ENCODE data around the gene ABL1. TPM values are rescaled to one million over a fixed set of nuclear protein-coding genes. Genes with fewer than 3 reads are reported as not detected.

Gene ABL1
- total and polyA plus RNA-seq, 7 donors: 15.5 to 41.0 (median 31.2) TPM

- H3K36me3 ChIP-seq (ENCODE audit: insufficient read depth in 1 of 2, low read depth in 1 of 2): no peaks in the 10 kb centered on the region
- TF ChIP-seq CTCF (IDR thresholded peaks at IDR 0.05): no peak
- H3K4me1 ChIP-seq: no peaks in the 10 kb centered on the region
- no peak overlapping the region for H3K4me3 ChIP-seq
- DNase-seq (no peak), ATAC-seq (no peak)
- H3K27me3 ChIP-seq (ENCODE audit: insufficient read depth in 3 of 3, low read length in 2 of 3): peaks cover 0 to 87% (median 24%) of the 10 kb centered on the region in 3 donors
- no peak overlapping the region for H3K27ac ChIP-seq
- intact Hi-C loops (cut with DNase I): no loop called here
- H3K9me3 ChIP-seq: no peaks in the 10 kb centered on the region
- WGBS, 3 donors: 88 to 93% (median 89%) methylated on average over 8 of the region's 8 CpGs
These were observed 85.2 kb downstream of the ABL1 start for GRCh38 chr9:130920233-130920632.

GRCh38 chr9:130920762-130921299, 85.8 kb downstream of the ABL1 start:
- ATAC-seq: no peak
- TF ChIP-seq CTCF (IDR thresholded peaks at IDR 0.05): no peak
- no peak for DNase-seq
- H3K4me3 ChIP-seq: no peak overlapping the region
- intact Hi-C loops (cut with DNase I): no loop called here
- no peak overlapping the region for H3K27ac ChIP-seq
- no peaks in the 10 kb centered on the region for H3K4me1 ChIP-seq
- no peaks in the 10 kb centered on the region for H3K36me3 ChIP-seq (ENCODE audit: insufficient read depth in 1 of 2, low read depth in 1 of 2)
- no peaks in the 10 kb centered on the region for H3K9me3 ChIP-seq
- H3K27me3 ChIP-seq (ENCODE audit: insufficient read depth in 3 of 3, low read length in 2 of 3): peaks cover 0 to 81% (median 22%) of the 10 kb centered on the region in 3 donors
- 70 to 81% (median 78%) methylated on average over 14 of the region's 14 CpGs for WGBS, 3 donors

GRCh38 chr9:130921300-130921988, 86.4 kb downstream of the ABL1 start:
- WGBS, 3 donors: 56 to 59% (median 59%) methylated on average over 28 to 29 of the region's 29 CpGs
- no peak for ATAC-seq

GRCh38 chr9:130921989-130922892, 87.2 kb downstream of the ABL1 start:
- intact Hi-C loops (cut with DNase I): no loop called here
- ATAC-seq (no peak), DNase-seq (no peak)
- WGBS, 3 donors: 76 to 83% (median 80%) methylated on average over 31 of the region's 31 CpGs
- TF ChIP-seq CTCF (IDR thresholded peaks at IDR 0.05): no peak
- no peaks in the 10 kb centered on the region for H3K9me3 ChIP-seq
- H3K27ac ChIP-seq: no peak overlapping the region
- H3K4me3 ChIP-seq: no peak overlapping the region
- no peaks in the 10 kb centered on the region for H3K36me3 ChIP-seq (ENCODE audit: insufficient read depth in 1 of 2, low read depth in 1 of 2)
- peaks cover 0 to 70% (median 19%) of the 10 kb centered on the region in 3 donors for H3K27me3 ChIP-seq (ENCODE audit: insufficient read depth in 3 of 3, low read length in 2 of 3)
- H3K4me1 ChIP-seq: no peaks in the 10 kb centered on the region

More at GRCh38 chr9:130921300-130921988, 86.4 kb downstream of the ABL1 start:
- intact Hi-C loops (cut with DNase I): no loop called here
- Histone ChIP-seq H3K36me3 (ENCODE audit: insufficient read depth in 1 of 2, low read depth in 1 of 2) (no peaks in the 10 kb centered on the region), H3K27ac (no peak overlapping the region), H3K9me3 (no peaks in the 10 kb centered on the region), H3K4me1 (no peaks in the 10 kb centered on the region), H3K27me3 (ENCODE audit: insufficient read depth in 3 of 3, low read length in 2 of 3) (peaks cover 0 to 75% (median 21%) of the 10 kb centered on the region in 3 donors), H3K4me3 (no peak overlapping the region)
- no peak for TF ChIP-seq CTCF (IDR thresholded peaks at IDR 0.05)
- DNase-seq: no peak
